ENCODE data around the gene OPA3. TPM values are rescaled to one million over a fixed set of nuclear protein-coding genes. Genes with fewer than 3 reads are reported as not detected.

OPA3 gene
- total RNA-seq, 1 donor from 2014 or later = 14.4 TPM

- peak overlapping the region; percentile 91 for H3K27ac Mint-ChIP-seq
Observed at GRCh38 chr19:45613926-45614725, 29.5 kb upstream of the OPA3 start.

GRCh38 chr19:45608948-45609347 is 24.3 kb upstream of the OPA3 start:
- H3K4me1 Mint-ChIP-seq (ENCODE audit: low read depth) = no peaks in the 10 kb centered on the region
- no peaks in the 10 kb centered on the region for H3K27me3 Mint-ChIP-seq
- peaks cover 15% of the 10 kb centered on the region for H3K36me3 Mint-ChIP-seq (ENCODE audit: insufficient read depth)
- H3K9me3 Mint-ChIP-seq (ENCODE audit: low read depth) = peaks cover 4% of the 10 kb centered on the region
- no peak for TF ChIP-seq CTCF (IDR thresholded peaks at IDR 0.05; ENCODE audit: unreplicated experiment)
- H3K4me3 Mint-ChIP-seq (ENCODE audit: low read depth) = no peak overlapping the region
- no peak overlapping the region for H3K27ac Mint-ChIP-seq
- no peak for DNase-seq (ENCODE audit: low spot score, unreplicated experiment)

More at GRCh38 chr19:45613926-45614725, 29.5 kb upstream of the OPA3 start:
- no peak for DNase-seq (ENCODE audit: low spot score, unreplicated experiment)
- TF ChIP-seq CTCF (IDR thresholded peaks at IDR 0.05; ENCODE audit: unreplicated experiment) = no peak
- H3K9me3 Mint-ChIP-seq (ENCODE audit: low read depth) = peaks cover under 1% of the 10 kb centered on the region
- no peaks in the 10 kb centered on the region for H3K27me3 Mint-ChIP-seq
- H3K4me3 Mint-ChIP-seq (ENCODE audit: low read depth) = no peak overlapping the region
- H3K4me1 Mint-ChIP-seq (ENCODE audit: low read depth) = peaks cover 4% of the 10 kb centered on the region
- H3K36me3 Mint-ChIP-seq (ENCODE audit: insufficient read depth) = peaks cover 13% of the 10 kb centered on the region

GRCh38 chr19:45607071-45608029 is 22.7 kb upstream of the OPA3 start:
- Mint-ChIP-seq H3K27me3 (peaks cover 12% of the 10 kb centered on the region), H3K27ac (no peak overlapping the region), H3K4me3 (ENCODE audit: low read depth) (peak overlapping the region; percentile 52), H3K9me3 (ENCODE audit: low read depth) (peaks cover 4% of the 10 kb centered on the region), H3K36me3 (ENCODE audit: insufficient read depth) (peaks cover 12% of the 10 kb centered on the region), H3K4me1 (ENCODE audit: low read depth) (no peaks in the 10 kb centered on the region)
- peak; percentile 71 for DNase-seq (ENCODE audit: low spot score, unreplicated experiment)
- TF ChIP-seq CTCF (IDR thresholded peaks at IDR 0.05; ENCODE audit: unreplicated experiment) = peak; percentile 79

GRCh38 chr19:45601524-45602374 is 17.1 kb upstream of the OPA3 start, which contains the start of gene GPR4:
GPR4 (minus strand) TSS chr19:45602212; CDS start chr19:45591866, 10,346 bp downstream.
- Mint-ChIP-seq H3K4me3 (ENCODE audit: low read depth) (no peak within 1 kb of the TSS), H3K27ac (no peak within 1 kb of the TSS), H3K4me1 (ENCODE audit: low read depth) (no peaks in the 10 kb centered on the region), H3K36me3 (ENCODE audit: insufficient read depth) (no peaks in the 10 kb centered on the region), H3K27me3 (peaks cover 65% of the 10 kb centered on the region), H3K9me3 (ENCODE audit: low read depth) (no peaks in the 10 kb centered on the region)
- no peak for DNase-seq (ENCODE audit: low spot score, unreplicated experiment)
- TF ChIP-seq CTCF (IDR thresholded peaks at IDR 0.05; ENCODE audit: unreplicated experiment) = no peak
